Psoas muscle (tissue), 8 donors: Measurements from ENCODE around the gene NCOA7. TPM values are rescaled to one million over a fixed set of nuclear protein-coding genes. Genes with fewer than 3 reads are reported as not detected.
"Not testable (repeated sequence)": the region's sequence is repeated elsewhere in the genome, so short reads cannot be mapped to it uniquely, and the experiment has no call there.

Experiments used
- ATAC-seq, 4 donors: fragments of 200-7000 bp; cut with Tn5 transposase; one replicate each; pipeline ENCODE4 v1.9.1; 2020; ENCODE audit warnings: moderate library complexity in 3 of 4, mild to moderate bottlenecking in 2 of 4
- DNase-seq, 2 donors: peaks; one replicate each; pipeline ENCODE4 v3.0.0-alpha.2; 2020
- H3K27ac ChIP-seq: fragments of 200-600 bp; one replicate; pipeline ENCODE4 v1.8.0; 2022
- H3K27me3 ChIP-seq, 3 donors: fragments of 200-600 bp in 1 of 3; one replicate each; pipeline versions ENCODE4 v1.6.1 to v1.8.0; 2013 to 2022; ENCODE audit warnings: low read length in 2 of 3, mild to moderate bottlenecking in 2 of 3, moderate library complexity in 1 of 3; ENCODE audit not compliant: insufficient read depth in 3 of 3
- H3K36me3 ChIP-seq, 2 donors: fragments of 200-600 bp in 1 of 2; one replicate each; pipeline versions ENCODE4 v1.6.1 to v1.8.0; 2013 to 2022; ENCODE audit warnings: low read depth in 1 of 2, mild to moderate bottlenecking in 1 of 2, moderate library complexity in 1 of 2; ENCODE audit not compliant: insufficient read depth in 1 of 2
- H3K4me1 ChIP-seq: fragments of 200-600 bp; one replicate; pipeline ENCODE4 v1.8.0; 2022
- H3K4me3 ChIP-seq: fragments of 200-600 bp; one replicate; pipeline ENCODE4 v1.8.0; 2022; ENCODE audit warnings: mild to moderate bottlenecking
- H3K9me3 ChIP-seq: fragments of 200-600 bp; one replicate; pipeline ENCODE4 v1.8.0; 2022
- CTCF ChIP-seq: fragments of 200-600 bp; IDR thresholded peaks from one replicate; pipeline ENCODE4 v1.8.0; 2022; ENCODE audit warnings: antibody characterized with exemption
- WGBS, 3 donors: extraction: QIAGEN DNeasy Blood & Tissue Kit; methylation state at CpG; one replicate each; pipeline versions ENCODE4 v1.1.6 to v1.1.7; 2013; 5-methylcytosine and 5-hydroxymethylcytosine counted together
- intact Hi-C, 2 donors: fragments of 100-400 bp; cut with DNase I; formaldehyde crosslinking; loops; one replicate each; pipeline versions ENCODE4 v1.11.0 to v1.14.2; 2022
- polyA plus RNA-seq, 3 donors: library from polyadenylated mRNA; stranded (reverse); fragments of 200-250 nt; gene quantifications; one replicate each; pipeline ENCODE4 v1.2.3, GENCODE V29; 2013
- total RNA-seq, 4 donors: library from RNA; stranded (reverse); fragmentation: NEBNext Ultra II Directional in 2 of 4; extraction: Animal tissue kit (Norgen Biotek cat#: 25700) in 2 of 4; gene quantifications; one replicate each; pipeline versions ENCODE4 v1.2.1 to v1.2.4, GENCODE V29; 2021 to 2023
- donor health status: healthy with polysubstance abuse.
- donor health status: DM: no; HTN: no; CAD: no; lungs with moderate emphysema.
- donor health status: Bipolar disorder and iron deficiency.
- donor health status: healthy.
- donor health status: DM: yes; HTN: yes; CAD: no.
- donor health status: DM: no; HTN: no; CAD: no.
- donor health status: DM: no; HTN: no; CAD: no.
- donor health status: DM: yes; HTN: yes; CAD: no.

Gene NCOA7
- total and polyA plus RNA-seq, 7 donors: 3.1 to 22.5 (median 8.2) TPM

DNA sequence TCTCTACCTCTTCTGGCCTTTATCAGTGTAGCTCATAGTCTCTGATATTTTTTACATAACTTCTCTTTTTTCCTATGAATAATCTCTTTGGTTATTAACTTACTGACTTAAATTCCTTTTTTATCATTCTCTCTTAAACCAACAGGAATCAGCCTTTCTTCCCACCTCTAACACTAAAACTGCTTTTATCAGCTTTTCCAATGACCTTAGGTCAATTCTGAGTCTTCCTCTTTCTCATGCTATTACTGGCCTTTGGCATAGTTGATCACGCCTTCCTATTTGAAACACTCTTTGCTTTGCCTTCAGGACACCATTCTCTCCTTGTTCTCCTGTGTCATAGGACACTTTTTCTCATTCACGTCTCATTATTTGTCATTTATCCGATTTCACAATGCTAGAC, 157.7 kb downstream of the NCOA7 start:
- no peak for DNase-seq
- no peak overlapping the region for H3K27ac ChIP-seq
- no peaks in the 10 kb centered on the region for H3K9me3 ChIP-seq
- no peak for ATAC-seq
- peaks cover 0 to 11% (median 0%) of the 10 kb centered on the region in 3 donors for H3K27me3 ChIP-seq
- H3K4me3 ChIP-seq: no peak overlapping the region
- TF ChIP-seq CTCF: no peak
- intact Hi-C loops: no loop called here
- WGBS, 3 donors: 83 to 95% (median 90%) methylated on average over 3 of the region's 3 CpGs
- H3K4me1 ChIP-seq: no peaks in the 10 kb centered on the region
- H3K36me3 ChIP-seq: no peaks in the 10 kb centered on the region

- WGBS, 3 donors: 83 to 91% (median 86%) methylated on average over 2 of the region's 2 CpGs
- TF ChIP-seq CTCF: no peak
Observed at GRCh38 chr6:125949069-125949468, 158.3 kb downstream of the NCOA7 start.

GRCh38 chr6:125950293-125950692, 159.5 kb downstream of the NCOA7 start:
- WGBS, 3 donors: 74 to 84% (median 76%) methylated on average over 6 of the region's 6 CpGs
- H3K4me3 ChIP-seq: no peak overlapping the region

More at GRCh38 chr6:125949069-125949468, 158.3 kb downstream of the NCOA7 start:
- peaks cover 0 to 13% (median 0%) of the 10 kb centered on the region in 3 donors for H3K27me3 ChIP-seq
- intact Hi-C loops: no loop called here
- H3K27ac ChIP-seq: no peak overlapping the region
- ATAC-seq (no peak), DNase-seq (no peak)
- H3K4me1 ChIP-seq: no peaks in the 10 kb centered on the region
- no peaks in the 10 kb centered on the region for H3K9me3 ChIP-seq
- no peak overlapping the region for H3K4me3 ChIP-seq
- H3K36me3 ChIP-seq: no peaks in the 10 kb centered on the region

DNA sequence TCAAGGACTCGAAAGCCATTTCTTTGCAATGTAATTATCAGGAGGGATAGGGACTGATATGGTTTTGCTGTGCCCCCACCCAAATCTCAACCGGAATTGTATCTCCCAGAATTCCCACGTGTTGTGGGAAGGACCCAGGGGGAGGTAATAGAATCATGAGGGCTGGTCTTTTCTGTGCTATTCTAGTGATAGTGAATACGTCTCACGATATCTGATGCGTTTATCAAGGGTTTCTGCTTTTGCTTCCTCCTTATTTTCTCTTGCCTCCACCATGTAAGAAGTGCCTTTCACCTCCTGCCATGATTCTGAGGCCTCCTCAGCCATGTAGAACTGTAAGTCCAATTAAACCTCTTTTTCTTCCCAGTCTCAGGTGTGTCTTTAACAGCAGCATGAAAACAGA, 160.0 kb downstream of the NCOA7 start:
- WGBS, 3 donors: 78 to 81% (median 80%) methylated on average over 6 of the region's 6 CpGs
- not testable (repeated sequence) for DNase-seq, H3K36me3 ChIP-seq, H3K4me3 ChIP-seq, H3K4me1 ChIP-seq, ATAC-seq, H3K27ac ChIP-seq, H3K9me3 ChIP-seq
- H3K27me3 ChIP-seq: peaks cover 0 to 13% (median 0%) of the 10 kb centered on the region in 3 donors
- intact Hi-C loops: loop anchor here (5.0 to 10.0 kb wide), 3 partner anchors 86 to 636 kb away; no protein-coding TSS in a partner anchor

More at GRCh38 chr6:125950293-125950692, 159.5 kb downstream of the NCOA7 start:
- DNase-seq (no peak), ATAC-seq (no peak)
- H3K27ac ChIP-seq: no peak overlapping the region
- intact Hi-C loops: loop anchor here (5.0 to 10.0 kb wide), 3 partner anchors 85 to 635 kb away; no protein-coding TSS in a partner anchor
- H3K27me3 ChIP-seq: peaks cover 0 to 13% (median 0%) of the 10 kb centered on the region in 3 donors
- TF ChIP-seq CTCF: no peak
- H3K36me3 ChIP-seq: no peaks in the 10 kb centered on the region
- no peaks in the 10 kb centered on the region for H3K9me3 ChIP-seq
- H3K4me1 ChIP-seq: no peaks in the 10 kb centered on the region

DNA sequence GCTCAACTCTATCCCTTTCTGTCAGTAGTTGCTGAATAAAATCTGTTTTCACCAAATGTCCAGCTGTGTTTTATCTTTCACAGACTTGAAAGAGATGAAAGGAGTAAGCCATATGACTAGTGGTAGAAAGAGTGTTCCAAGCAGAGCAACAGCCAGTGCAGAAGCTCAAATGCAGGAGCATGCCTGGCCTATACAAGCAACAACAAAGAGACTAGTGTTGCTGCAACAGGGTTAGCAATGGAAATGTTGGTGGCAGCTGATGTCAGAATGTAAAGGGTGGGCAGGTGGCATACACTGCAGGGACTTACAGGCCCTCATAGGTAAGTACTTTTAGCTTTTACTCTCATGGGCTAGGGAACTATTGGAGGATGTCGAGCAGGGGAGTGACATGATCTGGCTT, 160.6 kb downstream of the NCOA7 start:
- intact Hi-C loops: loop anchor here (5.0 to 10.0 kb wide), 3 partner anchors 87 to 637 kb away; no protein-coding TSS in a partner anchor
- Histone ChIP-seq H3K27me3 (peaks cover 0 to 13% (median 0%) of the 10 kb centered on the region in 3 donors), H3K27ac (no peak overlapping the region), H3K9me3 (no peaks in the 10 kb centered on the region), H3K36me3 (no peaks in the 10 kb centered on the region), H3K4me3 (no peak overlapping the region), H3K4me1 (peaks cover 3% of the 10 kb centered on the region)
- no peak for DNase-seq
- no peak for ATAC-seq
- 69 to 85% (median 75%) methylated on average over 1 of the region's 1 CpG for WGBS, 3 donors
- no peak for TF ChIP-seq CTCF
